ENCODE results near the gene EVA1B. TPM values are rescaled to one million over a fixed set of nuclear protein-coding genes. Genes with fewer than 3 reads are reported as not detected.

The EVA1B gene
- total RNA-seq, 1 experiment from 2014 or later: 79.0 TPM

DNA sequence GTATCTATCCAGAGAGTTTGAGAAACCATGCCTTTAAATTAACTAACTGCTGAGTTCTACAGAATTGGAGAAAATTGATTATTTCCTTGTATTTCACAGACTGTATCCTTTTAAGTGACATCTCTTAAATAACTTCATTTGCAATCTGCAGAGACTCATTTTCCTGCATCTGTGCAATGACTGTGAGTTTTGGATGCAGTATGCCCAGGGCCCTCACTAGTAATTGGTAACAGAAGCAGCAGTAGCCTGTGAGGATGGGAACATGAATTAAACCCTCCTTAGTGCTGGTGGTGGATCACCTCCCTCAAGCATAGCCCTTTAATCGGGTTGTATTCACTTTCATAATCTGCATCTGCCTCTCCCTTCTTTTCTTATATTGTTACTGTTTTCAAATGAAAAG, 38.9 kb downstream of the EVA1B start:
- in situ Hi-C loops (cut with HindIII; ENCODE audit: low pct_unique_long_range_greater_than_20kb, low sequenced_read_pairs) (no loop called here), intact Hi-C loops (cut with micrococcal nuclease; ENCODE audit: unreplicated experiment) (loop anchor here (5.0 kb wide), 1 partner anchor 137 kb away; the partner anchor contains the start of gene TRAPPC3)
- DNase-seq (ENCODE audit: low read depth, low spot score): no peak
- Histone ChIP-seq H3K4me3 (ENCODE audit: low read depth in 2 of 2, low read length in 2 of 2) (no peak overlapping the region), H3K27me3 (ENCODE audit: control insufficient read depth, insufficient read depth, low read length) (no peaks in the 10 kb centered on the region), H3K36me3 (ENCODE audit: control insufficient read depth, insufficient read depth, low read length) (peaks cover 48% of the 10 kb centered on the region), H3K4me1 (ENCODE audit: control insufficient read depth, insufficient read depth, low read length) (no peaks in the 10 kb centered on the region; the same call in 1 of the 2 replicates), H3K9me3 (ENCODE audit: control insufficient read depth, insufficient read depth, low read depth, low read length) (no peaks in the 10 kb centered on the region), H3K27ac (ENCODE audit: low read length) (no peak overlapping the region)
- TF ChIP-seq SIN3A (IDR thresholded peaks at IDR 0.05; ENCODE audit: borderline replicate concordance, insufficient read depth, low read depth, low read length) (no peak), POLR2AphosphoS5 (IDR thresholded peaks at IDR 0.05; ENCODE audit: low read depth, low read length) (no peak), TCF7L2 (IDR thresholded peaks at IDR 0.05; ENCODE audit: low read depth, low read length) (no peak)
- TF ChIP-seq, protein P1, sequence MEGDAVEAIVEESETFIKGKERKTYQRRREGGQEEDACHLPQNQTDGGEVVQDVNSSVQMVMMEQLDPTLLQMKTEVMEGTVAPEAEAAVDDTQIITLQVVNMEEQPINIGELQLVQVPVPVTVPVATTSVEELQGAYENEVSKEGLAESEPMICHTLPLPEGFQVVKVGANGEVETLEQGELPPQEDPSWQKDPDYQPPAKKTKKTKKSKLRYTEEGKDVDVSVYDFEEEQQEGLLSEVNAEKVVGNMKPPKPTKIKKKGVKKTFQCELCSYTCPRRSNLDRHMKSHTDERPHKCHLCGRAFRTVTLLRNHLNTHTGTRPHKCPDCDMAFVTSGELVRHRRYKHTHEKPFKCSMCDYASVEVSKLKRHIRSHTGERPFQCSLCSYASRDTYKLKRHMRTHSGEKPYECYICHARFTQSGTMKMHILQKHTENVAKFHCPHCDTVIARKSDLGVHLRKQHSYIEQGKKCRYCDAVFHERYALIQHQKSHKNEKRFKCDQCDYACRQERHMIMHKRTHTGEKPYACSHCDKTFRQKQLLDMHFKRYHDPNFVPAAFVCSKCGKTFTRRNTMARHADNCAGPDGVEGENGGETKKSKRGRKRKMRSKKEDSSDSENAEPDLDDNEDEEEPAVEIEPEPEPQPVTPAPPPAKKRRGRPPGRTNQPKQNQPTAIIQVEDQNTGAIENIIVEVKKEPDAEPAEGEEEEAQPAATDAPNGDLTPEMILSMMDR (IDR thresholded peaks at IDR 0.05): no peak
- TF ChIP-seq, protein P2, sequence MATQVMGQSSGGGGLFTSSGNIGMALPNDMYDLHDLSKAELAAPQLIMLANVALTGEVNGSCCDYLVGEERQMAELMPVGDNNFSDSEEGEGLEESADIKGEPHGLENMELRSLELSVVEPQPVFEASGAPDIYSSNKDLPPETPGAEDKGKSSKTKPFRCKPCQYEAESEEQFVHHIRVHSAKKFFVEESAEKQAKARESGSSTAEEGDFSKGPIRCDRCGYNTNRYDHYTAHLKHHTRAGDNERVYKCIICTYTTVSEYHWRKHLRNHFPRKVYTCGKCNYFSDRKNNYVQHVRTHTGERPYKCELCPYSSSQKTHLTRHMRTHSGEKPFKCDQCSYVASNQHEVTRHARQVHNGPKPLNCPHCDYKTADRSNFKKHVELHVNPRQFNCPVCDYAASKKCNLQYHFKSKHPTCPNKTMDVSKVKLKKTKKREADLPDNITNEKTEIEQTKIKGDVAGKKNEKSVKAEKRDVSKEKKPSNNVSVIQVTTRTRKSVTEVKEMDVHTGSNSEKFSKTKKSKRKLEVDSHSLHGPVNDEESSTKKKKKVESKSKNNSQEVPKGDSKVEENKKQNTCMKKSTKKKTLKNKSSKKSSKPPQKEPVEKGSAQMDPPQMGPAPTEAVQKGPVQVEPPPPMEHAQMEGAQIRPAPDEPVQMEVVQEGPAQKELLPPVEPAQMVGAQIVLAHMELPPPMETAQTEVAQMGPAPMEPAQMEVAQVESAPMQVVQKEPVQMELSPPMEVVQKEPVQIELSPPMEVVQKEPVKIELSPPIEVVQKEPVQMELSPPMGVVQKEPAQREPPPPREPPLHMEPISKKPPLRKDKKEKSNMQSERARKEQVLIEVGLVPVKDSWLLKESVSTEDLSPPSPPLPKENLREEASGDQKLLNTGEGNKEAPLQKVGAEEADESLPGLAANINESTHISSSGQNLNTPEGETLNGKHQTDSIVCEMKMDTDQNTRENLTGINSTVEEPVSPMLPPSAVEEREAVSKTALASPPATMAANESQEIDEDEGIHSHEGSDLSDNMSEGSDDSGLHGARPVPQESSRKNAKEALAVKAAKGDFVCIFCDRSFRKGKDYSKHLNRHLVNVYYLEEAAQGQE (IDR thresholded peaks at IDR 0.05; ENCODE audit: insufficient read depth in 1 of 2, low read depth in 2 of 2, low read length in 1 of 2): no peak
- POLR2A ChIA-PET: interaction anchor here (0.7 kb wide), 1 partner anchor 187 kb away, joined by 3 read pairs; no protein-coding TSS in a partner anchor
- no peak for ATAC-seq
- BruUV-seq (replicated peaks): no TSS peak
- CTCF ChIA-PET: interaction anchor here (1.6 kb wide), 1 partner anchor 135 kb away, joined by 13 read pairs; the partner anchor contains the start of gene TRAPPC3

DNA sequence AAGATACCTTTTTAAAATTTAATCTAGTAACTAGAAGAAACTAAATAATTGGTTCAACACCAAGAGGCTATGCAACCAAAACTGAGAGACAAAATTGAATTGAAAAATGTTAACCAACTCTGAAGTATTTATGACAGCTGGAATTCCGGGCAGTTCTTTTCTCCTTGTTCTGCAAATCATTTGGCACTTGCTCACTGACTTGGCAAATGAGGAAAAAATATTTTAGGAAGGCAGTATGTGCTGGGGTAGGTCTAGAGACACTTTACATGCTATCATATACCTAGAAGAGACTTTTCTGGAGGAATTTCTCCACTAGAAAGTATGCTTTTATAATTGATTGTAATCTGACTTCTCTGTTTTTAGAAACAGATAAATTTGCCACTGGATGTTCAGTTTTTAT, 39.4 kb downstream of the EVA1B start:
- POLR2A ChIA-PET: interaction anchor here (0.7 kb wide), 1 partner anchor 187 kb away, joined by 3 read pairs; no protein-coding TSS in a partner anchor

More for the DNA sequence above, 39.4 kb downstream of the EVA1B start:
- no peaks in the 10 kb centered on the region for H3K9me3 ChIP-seq (ENCODE audit: control insufficient read depth, insufficient read depth, low read depth, low read length)
- H3K4me3 ChIP-seq (ENCODE audit: low read depth in 2 of 2, low read length in 2 of 2): no peak overlapping the region
- intact Hi-C loops (cut with micrococcal nuclease; ENCODE audit: unreplicated experiment): loop anchor here (5.0 kb wide), 1 partner anchor 137 kb away; the partner anchor contains the start of gene TRAPPC3
- DNase-seq (ENCODE audit: low read depth, low spot score): no peak
- TF ChIP-seq TCF7L2 (IDR thresholded peaks at IDR 0.05; ENCODE audit: low read depth, low read length) (no peak), SIN3A (IDR thresholded peaks at IDR 0.05; ENCODE audit: borderline replicate concordance, insufficient read depth, low read depth, low read length) (no peak), POLR2AphosphoS5 (IDR thresholded peaks at IDR 0.05; ENCODE audit: low read depth, low read length) (no peak)
- TF ChIP-seq, protein P1 (IDR thresholded peaks at IDR 0.05): no peak
- TF ChIP-seq, protein P2 (IDR thresholded peaks at IDR 0.05; ENCODE audit: insufficient read depth in 1 of 2, low read depth in 2 of 2, low read length in 1 of 2): no peak
- peaks cover 46% of the 10 kb centered on the region for H3K36me3 ChIP-seq (ENCODE audit: control insufficient read depth, insufficient read depth, low read length)
- H3K27me3 ChIP-seq (ENCODE audit: control insufficient read depth, insufficient read depth, low read length): no peaks in the 10 kb centered on the region
- no peak for ATAC-seq
- CTCF ChIA-PET: interaction anchor here (1.1 kb wide), 1 partner anchor 135 kb away, joined by 3 read pairs; the partner anchor contains the start of gene TRAPPC3
- BruUV-seq (replicated peaks): no TSS peak
- in situ Hi-C loops (cut with HindIII; ENCODE audit: low pct_unique_long_range_greater_than_20kb, low sequenced_read_pairs): no loop called here
- H3K27ac ChIP-seq (ENCODE audit: low read length): no peak overlapping the region
- H3K4me1 ChIP-seq (ENCODE audit: control insufficient read depth, insufficient read depth, low read length): no peaks in the 10 kb centered on the region; the same call in 1 of the 2 replicates
